PC-9 (cell line): ENCODE results near the gene CCP110.

Experiments
- EZH2 ChIP-seq: fragments of 200-600 bp; sonication (generic); IDR thresholded peaks from 2 replicates; pipeline ENCODE4 v1.8.0; 2017; ENCODE audit warnings: antibody characterized with exemption, low read depth
- TF ChIP-seq, protein P1 (sequence below): fragments of 200-600 bp; sonication (generic); conservative IDR thresholded peaks from 2 replicates; pipeline ENCODE4 v1.6.1; 2017; ENCODE audit warnings: mixed run types, antibody characterized with exemption, mild to moderate bottlenecking, moderate library complexity

- TF ChIP-seq, protein P1, sequence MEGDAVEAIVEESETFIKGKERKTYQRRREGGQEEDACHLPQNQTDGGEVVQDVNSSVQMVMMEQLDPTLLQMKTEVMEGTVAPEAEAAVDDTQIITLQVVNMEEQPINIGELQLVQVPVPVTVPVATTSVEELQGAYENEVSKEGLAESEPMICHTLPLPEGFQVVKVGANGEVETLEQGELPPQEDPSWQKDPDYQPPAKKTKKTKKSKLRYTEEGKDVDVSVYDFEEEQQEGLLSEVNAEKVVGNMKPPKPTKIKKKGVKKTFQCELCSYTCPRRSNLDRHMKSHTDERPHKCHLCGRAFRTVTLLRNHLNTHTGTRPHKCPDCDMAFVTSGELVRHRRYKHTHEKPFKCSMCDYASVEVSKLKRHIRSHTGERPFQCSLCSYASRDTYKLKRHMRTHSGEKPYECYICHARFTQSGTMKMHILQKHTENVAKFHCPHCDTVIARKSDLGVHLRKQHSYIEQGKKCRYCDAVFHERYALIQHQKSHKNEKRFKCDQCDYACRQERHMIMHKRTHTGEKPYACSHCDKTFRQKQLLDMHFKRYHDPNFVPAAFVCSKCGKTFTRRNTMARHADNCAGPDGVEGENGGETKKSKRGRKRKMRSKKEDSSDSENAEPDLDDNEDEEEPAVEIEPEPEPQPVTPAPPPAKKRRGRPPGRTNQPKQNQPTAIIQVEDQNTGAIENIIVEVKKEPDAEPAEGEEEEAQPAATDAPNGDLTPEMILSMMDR = no peak
- no peak for TF ChIP-seq EZH2
Measured at GRCh38 chr16:19525385-19525723, 1.6 kb downstream of the CCP110 start.
